Liver (tissue), 9 donors: ENCODE results near the gene DDX5. TPM values are rescaled to one million over a fixed set of nuclear protein-coding genes. Genes with fewer than 3 reads are reported as not detected.

Source experiments
- DNase-seq: peaks from one replicate; pipeline ENCODE4 v3.0.0-alpha.2; 2017; ENCODE audit warnings: low spot score
- H3K27ac ChIP-seq, 2 donors: one replicate each; pipeline ENCODE4 v1.7.0; 2013; ENCODE audit warnings: inconsistent platforms in 2 of 2, low read length in 2 of 2, control low read depth in 1 of 2, low read depth in 1 of 2, mild to moderate bottlenecking in 1 of 2
- H3K27me3 ChIP-seq, 4 donors: one replicate each; pipeline versions ENCODE4 v1.6.1 to v1.7.0; 2013; ENCODE audit warnings: low read length in 3 of 4, inconsistent platforms in 1 of 4, mild to moderate bottlenecking in 1 of 4, moderate library complexity in 1 of 4; ENCODE audit not compliant: control insufficient read depth in 4 of 4, insufficient read depth in 4 of 4
- H3K36me3 ChIP-seq, 4 donors: one replicate each; pipeline versions ENCODE4 v1.6.1 to v1.7.0; 2013; ENCODE audit warnings: low read length in 3 of 4, mild to moderate bottlenecking in 3 of 4, low read depth in 1 of 4, moderate library complexity in 1 of 4; ENCODE audit not compliant: control insufficient read depth in 4 of 4, insufficient read depth in 3 of 4
- H3K4me1 ChIP-seq, 4 donors: one replicate each; pipeline versions ENCODE4 v1.6.1 to v1.7.0; 2013; ENCODE audit warnings: low read length in 3 of 4, mild to moderate bottlenecking in 3 of 4, moderate library complexity in 1 of 4; ENCODE audit not compliant: control insufficient read depth in 4 of 4, insufficient read depth in 4 of 4
- H3K4me3 ChIP-seq, 3 donors: one replicate each; pipeline versions ENCODE4 v1.6.1 to v1.7.0; 2013; ENCODE audit warnings: low read length in 3 of 3, control low read depth in 1 of 3, low read depth in 1 of 3, mild to moderate bottlenecking in 1 of 3
- H3K9ac ChIP-seq, 2 donors: one replicate each; pipeline ENCODE4 v1.7.0; 2013; ENCODE audit warnings: low read length in 2 of 2, mild to moderate bottlenecking in 2 of 2, moderate library complexity in 2 of 2, control low read depth in 1 of 2, low read depth in 1 of 2
- H3K9me3 ChIP-seq, 4 donors: one replicate each; pipeline versions ENCODE4 v1.6.1 to v1.7.0; 2013; ENCODE audit warnings: low read length in 3 of 4; ENCODE audit not compliant: control insufficient read depth in 4 of 4
- EGR1 ChIP-seq, 2 donors: IDR thresholded peaks; 2 replicates each; pipeline ENCODE4 v1.6.1; 2016 to 2018; ENCODE audit warnings: antibody characterized with exemption in 2 of 2, low read depth in 2 of 2
- FOXA2 ChIP-seq: IDR thresholded peaks from 2 replicates; pipeline ENCODE4 v1.6.1; 2016; ENCODE audit warnings: antibody characterized with exemption
- GABPA ChIP-seq, 2 donors: IDR thresholded peaks in 1 of 2; conservative IDR thresholded peaks in 1 of 2; 2 replicates each; pipeline ENCODE4 v1.6.1; 2016; ENCODE audit warnings: antibody characterized with exemption in 2 of 2, mild to moderate bottlenecking in 1 of 2, moderate library complexity in 1 of 2
- HNF4A ChIP-seq, 2 donors: conservative IDR thresholded peaks; 2 replicates each; pipeline ENCODE4 v1.6.1; 2016; ENCODE audit warnings: antibody characterized with exemption in 2 of 2, mild to moderate bottlenecking in 2 of 2
- HNF4G ChIP-seq: IDR thresholded peaks from 2 replicates; pipeline ENCODE4 v1.6.1; 2016; ENCODE audit warnings: antibody characterized with exemption
- JUND ChIP-seq, 2 donors: IDR thresholded peaks; 2 replicates each; pipeline ENCODE4 v1.6.1; 2016; ENCODE audit warnings: antibody characterized with exemption in 2 of 2
- NR2F2 ChIP-seq: IDR thresholded peaks from 2 replicates; pipeline ENCODE4 v1.6.1; 2016; ENCODE audit warnings: antibody characterized with exemption
- RAD21 ChIP-seq, 2 donors: IDR thresholded peaks; 2 replicates each; pipeline ENCODE4 v1.6.1; 2016; ENCODE audit warnings: antibody characterized with exemption in 2 of 2, mild to moderate bottlenecking in 2 of 2
- SP1 ChIP-seq: IDR thresholded peaks from 2 replicates; pipeline ENCODE4 v1.6.1; 2018; ENCODE audit warnings: antibody characterized with exemption, mild to moderate bottlenecking
- TAF1 ChIP-seq: conservative IDR thresholded peaks from 2 replicates; pipeline ENCODE4 v1.6.1; 2016; ENCODE audit warnings: antibody characterized with exemption, mild to moderate bottlenecking
- YY1 ChIP-seq: IDR thresholded peaks from 2 replicates; pipeline ENCODE4 v1.6.1; 2016; ENCODE audit warnings: antibody characterized with exemption, mild to moderate bottlenecking
- WGBS: extraction: QIAGEN DNeasy Blood & Tissue Kit; methylation state at CpG from one replicate; pipeline ENCODE4 v1.1.7; 2013; 5-methylcytosine and 5-hydroxymethylcytosine counted together
- polyA plus RNA-seq, 2 donors: library from polyadenylated mRNA; stranded (reverse) in 1 of 2; unstranded in 1 of 2; fragments of 200-250 nt in 1 of 2; fragments of >200 nt in 1 of 2; fragmentation: Nextera tagmentation in 1 of 2; extraction: Ambion mirVana in 1 of 2; gene quantifications; one replicate each; pipeline versions ENCODE4 v1.2.1 to v1.2.3, GENCODE V29; 2013 to 2015
- total RNA-seq, 2 donors: library from RNA; depleted of rRNA; stranded (reverse); fragments of >200 nt; gene quantifications; one replicate each; pipeline ENCODE4 v1.2.3, GENCODE V29; 2014
- TF ChIP-seq, protein P1 (sequence below): IDR thresholded peaks from 2 replicates; pipeline ENCODE4 v1.6.1; 2016; ENCODE audit warnings: antibody characterized with exemption
- TF ChIP-seq, protein P2 (sequence below): IDR thresholded peaks from 2 replicates; pipeline ENCODE4 v1.6.1; 2016; ENCODE audit warnings: antibody characterized with exemption
- TF ChIP-seq, protein P3 (sequence below): IDR thresholded peaks from 2 replicates; pipeline ENCODE4 v1.6.1; 2016; ENCODE audit warnings: antibody characterized with exemption, mild to moderate bottlenecking
- donor health status: healthy.
- donor health status: healthy.
- donor health status: healthy.
- donor health status: healthy.
- donor health status: healthy.

DDX5 gene
- total and polyA plus RNA-seq, 4 donors, result 165 to 357 (median 289) TPM

DNA sequence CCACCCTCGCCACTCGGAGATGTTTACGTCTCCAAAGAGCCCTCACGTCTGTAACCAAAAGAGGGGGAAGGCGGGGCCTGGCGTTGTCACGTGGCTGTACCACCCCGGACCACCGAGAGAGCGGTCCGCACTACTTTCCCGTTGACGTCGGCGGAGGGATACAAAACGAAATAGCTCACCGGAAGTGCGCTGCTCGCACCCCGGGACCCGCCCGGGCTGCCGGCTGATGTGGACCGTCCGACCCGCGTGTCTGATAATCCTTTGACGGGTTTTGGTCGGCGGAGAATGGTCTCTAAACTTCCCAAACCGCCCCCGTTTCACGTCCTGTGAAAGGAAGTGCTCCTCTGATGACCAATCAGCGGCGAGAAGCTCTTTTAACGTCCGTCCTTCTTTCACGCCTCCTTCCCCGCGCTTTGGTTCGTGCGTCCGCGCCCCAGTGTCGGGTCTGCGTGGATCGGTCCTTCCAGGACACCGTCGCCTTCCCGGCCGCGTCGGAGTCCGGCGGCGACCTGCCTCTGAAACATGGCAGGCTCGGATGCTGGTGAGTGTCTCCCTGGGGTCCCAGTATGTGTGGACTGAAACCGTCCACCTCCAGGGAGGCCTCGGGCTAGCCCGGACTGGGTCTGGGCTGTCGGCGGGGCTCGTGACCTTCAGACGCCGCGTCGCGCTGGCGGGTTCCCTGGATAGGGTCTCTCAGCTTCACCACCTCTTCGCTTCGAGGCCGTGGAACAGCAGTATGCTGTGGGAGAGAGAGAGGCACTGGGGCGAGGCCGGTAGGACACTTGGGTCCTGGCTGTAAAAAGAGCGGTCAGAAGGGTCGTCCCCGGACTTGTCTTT is 705 bp upstream of the DDX5 start, which contains the start of gene CEP95 (continued):
- TF ChIP-seq, protein P1, sequence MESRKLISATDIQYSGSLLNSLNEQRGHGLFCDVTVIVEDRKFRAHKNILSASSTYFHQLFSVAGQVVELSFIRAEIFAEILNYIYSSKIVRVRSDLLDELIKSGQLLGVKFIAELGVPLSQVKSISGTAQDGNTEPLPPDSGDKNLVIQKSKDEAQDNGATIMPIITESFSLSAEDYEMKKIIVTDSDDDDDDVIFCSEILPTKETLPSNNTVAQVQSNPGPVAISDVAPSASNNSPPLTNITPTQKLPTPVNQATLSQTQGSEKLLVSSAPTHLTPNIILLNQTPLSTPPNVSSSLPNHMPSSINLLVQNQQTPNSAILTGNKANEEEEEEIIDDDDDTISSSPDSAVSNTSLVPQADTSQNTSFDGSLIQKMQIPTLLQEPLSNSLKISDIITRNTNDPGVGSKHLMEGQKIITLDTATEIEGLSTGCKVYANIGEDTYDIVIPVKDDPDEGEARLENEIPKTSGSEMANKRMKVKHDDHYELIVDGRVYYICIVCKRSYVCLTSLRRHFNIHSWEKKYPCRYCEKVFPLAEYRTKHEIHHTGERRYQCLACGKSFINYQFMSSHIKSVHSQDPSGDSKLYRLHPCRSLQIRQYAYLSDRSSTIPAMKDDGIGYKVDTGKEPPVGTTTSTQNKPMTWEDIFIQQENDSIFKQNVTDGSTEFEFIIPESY, result peak; percentile 64
- peak in 1 of 2 donors; percentile 32 for TF ChIP-seq HNF4A (conservative IDR thresholded peaks at IDR 0.05)

DNA sequence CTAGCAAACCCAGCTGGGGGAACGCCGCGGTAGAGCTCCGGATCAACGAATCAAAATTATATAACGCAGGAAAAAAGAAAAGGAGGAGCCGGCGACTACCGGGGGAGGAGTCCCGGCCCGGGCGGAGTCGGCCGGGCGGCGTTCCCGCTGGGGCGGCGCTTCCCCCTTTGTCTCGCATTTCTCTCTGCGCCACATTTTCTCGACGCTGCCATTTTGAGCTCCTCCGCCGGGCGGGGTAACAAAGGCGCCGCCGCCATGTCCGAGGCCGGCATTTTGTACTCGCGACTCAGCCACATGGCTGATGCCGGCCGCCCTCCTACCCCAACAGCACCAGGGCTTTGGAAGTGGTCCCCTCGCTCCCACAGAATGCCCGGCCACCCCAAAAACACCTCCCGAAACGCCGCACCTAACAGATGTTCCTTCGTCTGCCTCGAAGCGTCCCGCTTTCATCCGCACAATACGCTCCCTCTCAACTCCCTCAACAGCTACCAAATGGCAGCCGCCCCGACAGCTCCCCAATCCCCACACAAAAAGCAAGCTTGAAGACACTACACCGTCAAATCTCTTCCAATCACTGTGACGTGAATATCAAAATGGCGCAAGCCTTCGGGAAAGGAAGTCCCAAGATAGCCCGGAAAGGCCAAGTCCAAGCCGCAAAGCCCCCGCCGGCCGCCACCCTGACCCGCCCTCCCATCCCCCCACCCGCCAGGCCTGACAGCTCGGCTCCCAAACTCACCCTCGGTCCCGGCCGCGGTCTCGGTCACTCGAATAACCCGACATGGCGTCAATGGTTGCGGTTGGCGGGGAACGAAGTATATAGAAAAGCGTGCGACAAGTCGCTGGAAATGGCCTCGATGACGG is 519 bp downstream of the DDX5 start:
- no peaks in the 10 kb centered on the region for H3K27me3 ChIP-seq
- peak overlapping the region; percentile 64 to 99 (median 99) for H3K4me3 ChIP-seq
- H3K9ac ChIP-seq, result peak overlapping the region; percentile 99
- DNase-seq, result peak; percentile 85
- peak overlapping the region; percentile 98 to 100 for H3K27ac ChIP-seq
- peak; percentile 99 for TF ChIP-seq YY1
- peak; percentile 90 for TF ChIP-seq TAF1
- TF ChIP-seq, protein P2, sequence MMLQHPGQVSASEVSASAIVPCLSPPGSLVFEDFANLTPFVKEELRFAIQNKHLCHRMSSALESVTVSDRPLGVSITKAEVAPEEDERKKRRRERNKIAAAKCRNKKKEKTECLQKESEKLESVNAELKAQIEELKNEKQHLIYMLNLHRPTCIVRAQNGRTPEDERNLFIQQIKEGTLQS, result no peak
- TF ChIP-seq HNF4G, result no peak
- TF ChIP-seq, protein P3, sequence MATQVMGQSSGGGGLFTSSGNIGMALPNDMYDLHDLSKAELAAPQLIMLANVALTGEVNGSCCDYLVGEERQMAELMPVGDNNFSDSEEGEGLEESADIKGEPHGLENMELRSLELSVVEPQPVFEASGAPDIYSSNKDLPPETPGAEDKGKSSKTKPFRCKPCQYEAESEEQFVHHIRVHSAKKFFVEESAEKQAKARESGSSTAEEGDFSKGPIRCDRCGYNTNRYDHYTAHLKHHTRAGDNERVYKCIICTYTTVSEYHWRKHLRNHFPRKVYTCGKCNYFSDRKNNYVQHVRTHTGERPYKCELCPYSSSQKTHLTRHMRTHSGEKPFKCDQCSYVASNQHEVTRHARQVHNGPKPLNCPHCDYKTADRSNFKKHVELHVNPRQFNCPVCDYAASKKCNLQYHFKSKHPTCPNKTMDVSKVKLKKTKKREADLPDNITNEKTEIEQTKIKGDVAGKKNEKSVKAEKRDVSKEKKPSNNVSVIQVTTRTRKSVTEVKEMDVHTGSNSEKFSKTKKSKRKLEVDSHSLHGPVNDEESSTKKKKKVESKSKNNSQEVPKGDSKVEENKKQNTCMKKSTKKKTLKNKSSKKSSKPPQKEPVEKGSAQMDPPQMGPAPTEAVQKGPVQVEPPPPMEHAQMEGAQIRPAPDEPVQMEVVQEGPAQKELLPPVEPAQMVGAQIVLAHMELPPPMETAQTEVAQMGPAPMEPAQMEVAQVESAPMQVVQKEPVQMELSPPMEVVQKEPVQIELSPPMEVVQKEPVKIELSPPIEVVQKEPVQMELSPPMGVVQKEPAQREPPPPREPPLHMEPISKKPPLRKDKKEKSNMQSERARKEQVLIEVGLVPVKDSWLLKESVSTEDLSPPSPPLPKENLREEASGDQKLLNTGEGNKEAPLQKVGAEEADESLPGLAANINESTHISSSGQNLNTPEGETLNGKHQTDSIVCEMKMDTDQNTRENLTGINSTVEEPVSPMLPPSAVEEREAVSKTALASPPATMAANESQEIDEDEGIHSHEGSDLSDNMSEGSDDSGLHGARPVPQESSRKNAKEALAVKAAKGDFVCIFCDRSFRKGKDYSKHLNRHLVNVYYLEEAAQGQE, result peak; percentile 87
- TF ChIP-seq GABPA (IDR thresholded peaks at IDR 0.05 in 1 of 2, conservative IDR thresholded peaks at IDR 0.05 in 1 of 2), result peak in 1 of 2 donors; percentile 61
- under 1% methylated on average over 76 of the region's 76 CpGs for WGBS
- peaks cover 5 to 47% (median 30%) of the 10 kb centered on the region in 4 donors for H3K4me1 ChIP-seq
- no peaks in the 10 kb centered on the region for H3K9me3 ChIP-seq
- H3K36me3 ChIP-seq, result peaks cover 4 to 53% (median 39%) of the 10 kb centered on the region in 4 donors

DNA sequence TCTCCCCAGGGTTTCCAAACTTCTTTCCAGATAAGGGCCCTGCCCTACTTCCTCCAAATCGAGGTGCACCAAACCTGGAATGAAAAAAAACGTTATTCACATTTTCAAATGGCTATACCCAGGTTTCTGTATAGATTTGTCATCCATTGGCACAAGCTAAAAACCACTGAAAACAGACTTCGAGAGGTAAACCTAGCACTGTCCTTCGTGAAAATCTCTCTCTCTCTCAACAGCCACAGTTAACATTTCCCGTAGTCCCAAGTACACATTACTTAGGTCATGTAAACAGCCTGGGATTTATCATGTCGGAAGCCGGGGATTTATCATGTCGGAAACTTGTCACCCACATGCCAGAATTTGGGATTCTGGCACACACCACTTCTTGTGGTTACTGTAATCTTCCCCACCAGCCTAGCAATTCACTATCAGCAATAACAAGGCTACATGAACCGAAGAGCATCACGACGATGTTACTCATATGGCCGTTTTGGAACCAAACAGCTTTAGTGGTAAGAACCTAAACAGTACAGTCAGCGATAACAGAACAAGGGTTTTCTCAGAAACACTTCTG is 1.2 kb downstream of the DDX5 start:
- no peak for DNase-seq
- peak overlapping the region; percentile 99 for H3K9ac ChIP-seq
- peak overlapping the region; percentile 64 to 99 (median 99) for H3K4me3 ChIP-seq
- peak overlapping the region; percentile 98 to 100 for H3K27ac ChIP-seq
- peaks cover 10 to 54% (median 43%) of the 10 kb centered on the region in 4 donors for H3K36me3 ChIP-seq
- H3K9me3 ChIP-seq, result no peaks in the 10 kb centered on the region
- TF ChIP-seq NR2F2 (peak; percentile 7), SP1 (no peak), JUND (IDR thresholded peaks at IDR 0.05) (no peak), FOXA2 (peak; percentile 37), RAD21 (IDR thresholded peaks at IDR 0.05) (no peak), EGR1 (IDR thresholded peaks at IDR 0.05; ENCODE audit: low read depth in 2 of 2) (peak in 1 of 2 donors; percentile 6), HNF4G (no peak)
- TF ChIP-seq, protein P2, result no peak
- H3K27me3 ChIP-seq, result no peaks in the 10 kb centered on the region
- under 1% methylated on average over 13 of the region's 13 CpGs for WGBS
- H3K4me1 ChIP-seq, result peaks cover 5 to 54% (median 33%) of the 10 kb centered on the region in 4 donors
